HEK293T (cell line): ENCODE results near the gene SURF1.
"Not testable (repeated sequence)": the region's sequence is repeated elsewhere in the genome, so short reads cannot be mapped to it uniquely, and the experiment has no call there.

Experiments used
- CTCF ChIA-PET: fragments of 350-600 bp; formaldehyde crosslinking; extraction: SDS; loops from one replicate; lab custom pipeline; 2021; ENCODE audit warnings: antibody characterized with exemption, inconsistent platforms; lab: Yijun Ruan, JAX
- POLR2A ChIA-PET: fragments of 350-600 bp; formaldehyde crosslinking; extraction: SDS; loops from one replicate; lab custom pipeline; 2020; ENCODE audit warnings: antibody characterized with exemption, inconsistent platforms; lab: Yijun Ruan, JAX
- DNase-seq: peaks from one replicate; pipeline ENCODE4 v3.0.0; 2012; ENCODE audit warnings: mixed read lengths; ENCODE audit errors: extremely low spot score
- ARNT ChIP-seq: fragments of 450-650 bp; IDR thresholded peaks from 2 replicates; pipeline ENCODE4 v1.6.1; 2017; ENCODE audit warnings: mild to moderate bottlenecking
- BHLHE40 ChIP-seq: fragments of 450-650 bp; IDR thresholded peaks from 2 replicates; pipeline ENCODE4 v1.6.1; 2016; ENCODE audit warnings: mild to moderate bottlenecking, moderate library complexity, borderline replicate concordance
- CTBP1 ChIP-seq: fragments of 450-650 bp; IDR thresholded peaks from 2 replicates; pipeline ENCODE4 v1.6.1; 2016; ENCODE audit warnings: borderline replicate concordance
- ELF4 ChIP-seq: fragments of 450-650 bp; IDR thresholded peaks from 2 replicates; pipeline ENCODE4 v1.6.1; 2017; ENCODE audit warnings: antibody characterized with exemption
- FOXA1 ChIP-seq: fragments of 450-650 bp; IDR thresholded peaks from 2 replicates; pipeline ENCODE4 v1.6.1; 2016; ENCODE audit warnings: mild to moderate bottlenecking
- FOXK2 ChIP-seq: fragments of 450-650 bp; IDR thresholded peaks from 2 replicates; pipeline ENCODE4 v1.6.1; 2016; ENCODE audit warnings: mild to moderate bottlenecking
- FOXM1 ChIP-seq: fragments of 450-650 bp; IDR thresholded peaks from 2 replicates; pipeline ENCODE4 v1.6.1; 2017; ENCODE audit warnings: mild to moderate bottlenecking, borderline replicate concordance
- HDGF ChIP-seq: fragments of 450-650 bp; IDR thresholded peaks from 2 replicates; pipeline ENCODE4 v1.6.1; 2017; ENCODE audit warnings: antibody characterized with exemption, borderline replicate concordance
- L3MBTL2 ChIP-seq: fragments of 450-650 bp; conservative IDR thresholded peaks from 2 replicates; pipeline ENCODE4 v1.6.1; 2016; ENCODE audit warnings: mild to moderate bottlenecking
- LEF1 ChIP-seq: fragments of 450-650 bp; IDR thresholded peaks from 2 replicates; pipeline ENCODE4 v1.6.1; 2017; ENCODE audit warnings: mild to moderate bottlenecking, borderline replicate concordance
- NFRKB ChIP-seq: fragments of 450-650 bp; IDR thresholded peaks from 2 replicates; pipeline ENCODE4 v1.6.1; 2016; ENCODE audit warnings: mild to moderate bottlenecking, moderate library complexity
- PKNOX1 ChIP-seq: fragments of 450-650 bp; IDR thresholded peaks from 2 replicates; pipeline ENCODE4 v1.6.1; 2016
- SP1 ChIP-seq: fragments of 450-650 bp; IDR thresholded peaks from 2 replicates; pipeline ENCODE4 v1.6.1; 2017
- SUZ12 ChIP-seq: fragments of 450-650 bp; IDR thresholded peaks from 2 replicates; pipeline ENCODE4 v1.6.1; 2016; ENCODE audit warnings: mild to moderate bottlenecking
- TARDBP ChIP-seq: fragments of 450-650 bp; IDR thresholded peaks from 2 replicates; pipeline ENCODE4 v1.6.1; 2016
- ZNF384 ChIP-seq: fragments of 450-650 bp; IDR thresholded peaks from 2 replicates; pipeline ENCODE4 v1.6.1; 2016

Gene SURF1

GRCh38 chr9:133334161-133334560, 22.1 kb downstream of the SURF1 start:
- TF ChIP-seq CTBP1 (no peak), NFRKB (no peak), TARDBP (no peak), BHLHE40 (no peak), FOXK2 (no peak), HDGF (no peak), ZNF384 (no peak), FOXM1 (no peak), SUZ12 (no peak), L3MBTL2 (no peak), PKNOX1 (no peak), SP1 (no peak), LEF1 (no peak), ELF4 (no peak), FOXA1 (no peak), ARNT (no peak)
- POLR2A ChIA-PET = interaction anchor here (1.0 to 1.7 kb wide), 2 partner anchors 14 to 22 kb away, joined by 4 to 9 read pairs; partner anchors contain the start of genes MED22, RPL7A and SURF1
- no peak for DNase-seq
- CTCF ChIA-PET = interaction anchor here (1.2 kb wide), 1 partner anchor 96 kb away, joined by 3 read pairs; no protein-coding TSS in a partner anchor

- TF ChIP-seq FOXK2 (no peak), CTBP1 (no peak), NFRKB (no peak)
- DNase-seq = no peak
- ChIA-PET CTCF (interaction anchor here (1.2 kb wide), 1 partner anchor 95 kb away, joined by 3 read pairs; no protein-coding TSS in a partner anchor), POLR2A (no interaction called here)
Observed at GRCh38 chr9:133333566-133333965, 22.7 kb downstream of the SURF1 start.

- no peak for DNase-seq
- CTCF ChIA-PET = no interaction called here
- POLR2A ChIA-PET = no interaction called here
- no peak for TF ChIP-seq PKNOX1
- TF ChIP-seq ARNT = no peak
- TF ChIP-seq SUZ12 = no peak
- no peak for TF ChIP-seq CTBP1
- TF ChIP-seq NFRKB = no peak
- TF ChIP-seq HDGF = no peak
- TF ChIP-seq L3MBTL2 = no peak
- TF ChIP-seq BHLHE40 = no peak
- no peak for TF ChIP-seq ZNF384
- no peak for TF ChIP-seq TARDBP
- no peak for TF ChIP-seq ELF4
- no peak for TF ChIP-seq FOXM1
Observed at GRCh38 chr9:133333011-133333410, 23.3 kb downstream of the SURF1 start.

- TF ChIP-seq SUZ12 (no peak), FOXA1 (no peak), PKNOX1 (no peak), ZNF384 (no peak), ARNT (no peak), LEF1 (no peak), SP1 (no peak), ELF4 (no peak), HDGF (no peak), CTBP1 (no peak), FOXK2 (no peak), L3MBTL2 (no peak), NFRKB (no peak), FOXM1 (no peak), BHLHE40 (no peak), TARDBP (no peak)
- ChIA-PET POLR2A (no interaction called here), CTCF (no interaction called here)
- no peak for DNase-seq
Observed at GRCh38 chr9:133332381-133332730, 23.9 kb downstream of the SURF1 start.

- CTCF ChIA-PET = no interaction called here
- TF ChIP-seq SUZ12 = no peak
- no peak for TF ChIP-seq NFRKB
- TF ChIP-seq L3MBTL2 = no peak
- TF ChIP-seq ARNT = no peak
- TF ChIP-seq TARDBP = no peak
- TF ChIP-seq CTBP1 = no peak
- TF ChIP-seq BHLHE40 = no peak
- DNase-seq = no peak
- POLR2A ChIA-PET = no interaction called here
Observed at GRCh38 chr9:133331641-133332380, 24.5 kb downstream of the SURF1 start.

- ChIA-PET CTCF (interaction anchor here (0.9 to 2.7 kb wide), 3 partner anchors 93 to 150 kb away, joined by 3 to 37 read pairs (median 3); no protein-coding TSS in a partner anchor), POLR2A (interaction anchor here (1.3 kb wide), 1 partner anchor 145 kb away, joined by 6 read pairs; no protein-coding TSS in a partner anchor)
- TF ChIP-seq FOXM1 (no peak), FOXK2 (no peak), ELF4 (no peak), HDGF (no peak), SP1 (no peak)
- DNase-seq = no peak
Observed at GRCh38 chr9:133331221-133331620, 25.1 kb downstream of the SURF1 start.

- CTCF ChIA-PET = interaction anchor here (0.6 to 2.7 kb wide), 6 partner anchors 48 to 149 kb away, joined by 3 to 37 read pairs (median 4); no protein-coding TSS in a partner anchor
- not testable (repeated sequence) for DNase-seq
- POLR2A ChIA-PET = interaction anchor here (1.1 to 1.5 kb wide), 4 partner anchors 17 to 91 kb away, joined by 3 to 7 read pairs (median 3); partner anchors contain the start of genes MED22 and RPL7A
Observed at GRCh38 chr9:133329306-133330156, 26.8 kb downstream of the SURF1 start.
